ENCODE data around the gene CHTF18.

The CHTF18 gene

GRCh38 chr16:838741-839140 lies 50.3 kb downstream of the CHTF18 start:
- no peaks in the 10 kb centered on the region for H3K36me3 ChIP-seq
- TF ChIP-seq CTCF (IDR thresholded peaks at IDR 0.05; ENCODE audit: low read depth, low read length), result no peak
- H3K27me3 ChIP-seq, result peaks cover 10% of the 10 kb centered on the region
- no peaks in the 10 kb centered on the region for H3K4me1 ChIP-seq
- no peak for DNase-seq
- no peak overlapping the region for H3K4me3 ChIP-seq (ENCODE audit: low read depth, low read length)
- H3K9me3 ChIP-seq, result peaks cover 6% of the 10 kb centered on the region

- peaks cover 6% of the 10 kb centered on the region for H3K9me3 ChIP-seq
- no peaks in the 10 kb centered on the region for H3K36me3 ChIP-seq
- H3K4me3 ChIP-seq (ENCODE audit: low read depth, low read length), result no peak overlapping the region
- no peaks in the 10 kb centered on the region for H3K4me1 ChIP-seq
- H3K27me3 ChIP-seq, result peaks cover 17% of the 10 kb centered on the region
- no peak for TF ChIP-seq CTCF (IDR thresholded peaks at IDR 0.05; ENCODE audit: low read depth, low read length)
- DNase-seq, result no peak
Measured at GRCh38 chr16:839643-840408, 51.4 kb downstream of the CHTF18 start.

DNA sequence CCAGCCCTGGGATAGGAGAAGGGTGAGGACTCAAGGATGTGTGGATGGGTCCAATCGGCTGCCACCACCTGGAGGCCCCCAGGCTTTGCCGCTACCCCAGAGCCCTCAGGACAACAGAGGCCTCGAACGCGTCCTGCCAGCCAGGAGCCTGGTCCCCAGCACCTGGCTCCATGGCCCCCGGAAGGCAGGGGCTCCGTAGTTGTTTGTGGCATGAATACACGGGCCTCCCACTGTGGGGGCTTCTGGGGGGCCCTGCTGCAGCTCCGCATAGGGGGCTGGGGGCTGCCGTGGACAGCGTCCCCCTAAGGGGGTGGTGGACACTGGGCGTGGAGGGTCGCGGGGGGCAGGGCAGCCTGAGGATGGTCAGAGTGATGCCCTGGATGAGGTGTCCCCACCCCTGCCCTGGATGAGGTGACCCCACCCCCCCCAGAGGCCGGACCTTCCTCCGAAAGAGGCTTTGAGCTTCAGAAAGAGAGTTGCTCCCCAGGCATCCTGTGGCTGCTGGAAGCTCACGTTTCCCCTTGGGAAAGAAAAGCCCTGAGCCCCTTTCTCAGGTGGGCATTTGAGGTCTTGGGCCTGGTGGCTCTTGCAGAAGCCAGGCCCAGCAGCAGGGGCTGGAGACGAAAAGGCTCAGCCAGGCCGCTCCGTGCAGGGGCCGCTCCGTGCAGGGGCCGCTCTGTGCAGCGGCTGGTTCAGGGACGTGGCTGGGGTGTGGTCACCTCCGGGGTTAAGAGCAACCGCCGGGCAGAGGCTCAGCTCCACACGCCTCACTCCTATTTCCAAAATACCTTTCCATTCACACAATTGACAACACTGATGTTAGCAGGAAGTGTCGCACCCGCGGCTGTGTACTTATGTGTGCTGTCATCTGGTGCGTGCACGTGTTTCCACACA lies 52.4 kb downstream of the CHTF18 start:
- no peaks in the 10 kb centered on the region for H3K36me3 ChIP-seq
- no peak for DNase-seq
- TF ChIP-seq CTCF (IDR thresholded peaks at IDR 0.05; ENCODE audit: low read depth, low read length), result no peak
- peaks cover 26% of the 10 kb centered on the region for H3K27me3 ChIP-seq
- no peak overlapping the region for H3K4me3 ChIP-seq (ENCODE audit: low read depth, low read length)
- no peaks in the 10 kb centered on the region for H3K4me1 ChIP-seq
- peaks cover 6% of the 10 kb centered on the region for H3K9me3 ChIP-seq

DNA sequence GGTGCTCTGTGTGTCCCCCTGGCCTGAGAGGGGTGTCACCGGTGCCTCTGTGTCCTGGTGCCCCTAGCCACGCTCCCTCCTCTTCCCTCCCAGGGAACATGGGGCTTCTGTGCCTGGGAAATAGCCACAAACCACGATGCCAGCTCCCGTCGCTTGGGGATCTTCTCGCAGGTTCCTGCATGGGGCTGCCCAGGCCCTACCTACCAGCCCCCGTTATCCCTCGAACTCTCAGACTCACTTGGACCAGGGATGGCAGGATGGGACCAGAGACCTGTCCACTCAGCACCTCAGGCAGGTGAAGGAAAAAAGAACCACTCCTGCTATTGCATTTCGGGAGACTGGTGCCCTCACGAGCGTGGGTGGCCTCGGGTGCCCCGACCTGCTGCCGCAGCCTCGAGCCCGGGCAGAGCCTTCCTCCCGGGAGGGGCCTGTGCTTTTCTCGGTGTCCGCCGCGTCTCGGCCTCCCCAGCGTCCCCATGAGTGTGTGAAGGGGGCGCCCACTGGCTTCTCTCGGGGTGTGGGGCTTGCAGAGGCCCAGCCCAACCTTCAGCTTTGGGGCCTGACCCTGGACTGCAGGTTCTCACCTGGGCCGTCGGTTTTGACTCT lies 53.1 kb downstream of the CHTF18 start:
- DNase-seq, result no peak
- H3K27me3 ChIP-seq, result peaks cover 31% of the 10 kb centered on the region
- H3K36me3 ChIP-seq, result no peaks in the 10 kb centered on the region
- H3K4me3 ChIP-seq (ENCODE audit: low read depth, low read length), result no peak overlapping the region
- no peak for TF ChIP-seq CTCF (IDR thresholded peaks at IDR 0.05; ENCODE audit: low read depth, low read length)
- no peaks in the 10 kb centered on the region; the same call in 1 of the 2 replicates for H3K9me3 ChIP-seq
- H3K4me1 ChIP-seq, result no peaks in the 10 kb centered on the region

GRCh38 chr16:842061-842476 lies 53.6 kb downstream of the CHTF18 start:
- Histone ChIP-seq H3K9me3 (no peaks in the 10 kb centered on the region; the same call in 1 of the 2 replicates), H3K4me1 (no peaks in the 10 kb centered on the region), H3K4me3 (ENCODE audit: low read depth, low read length) (no peak overlapping the region), H3K27me3 (peaks cover 31% of the 10 kb centered on the region), H3K36me3 (no peaks in the 10 kb centered on the region)
- no peak for DNase-seq
- TF ChIP-seq CTCF (IDR thresholded peaks at IDR 0.05; ENCODE audit: low read depth, low read length), result no peak
